ENCODE results near the gene CTNS. TPM values are rescaled to one million over a fixed set of nuclear protein-coding genes. Genes with fewer than 3 reads are reported as not detected.

CTNS gene
- total and polyA plus RNA-seq, 8 donors = 8.7 to 30.6 (median 12.3) TPM

DNA sequence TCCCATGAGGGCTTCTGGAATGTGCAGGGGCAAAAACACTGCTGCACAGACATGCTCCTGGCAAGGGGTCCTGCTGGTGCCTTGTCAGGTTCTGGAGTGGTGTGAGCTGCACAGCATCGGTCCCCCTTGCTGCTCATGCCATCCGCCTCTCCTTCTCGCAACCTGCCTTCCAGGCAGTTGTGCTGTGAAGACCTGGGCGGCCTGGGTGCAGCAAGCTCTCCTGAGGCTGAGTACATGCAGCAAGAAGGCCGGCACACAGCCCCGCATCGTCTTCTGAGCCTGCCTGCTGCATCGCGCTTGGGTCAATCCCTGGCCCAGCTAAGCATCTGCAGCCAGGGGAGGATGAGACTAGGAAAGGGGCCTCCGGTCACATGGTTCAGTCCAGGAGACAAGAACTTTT, 26.9 kb upstream of the CTNS start:
- Histone ChIP-seq H3K4me1 (no peaks in the 10 kb centered on the region), H3K9me3 (no peaks in the 10 kb centered on the region), H3K27ac (no peak overlapping the region), H3K36me3 (peaks cover 0 to 90% of the 10 kb centered on the region in 2 donors), H3K4me3 (no peak overlapping the region), H3K27me3 (no peaks in the 10 kb centered on the region)
- ATAC-seq (no peak), DNase-seq (no peak)
- intact Hi-C loops (cut with DNase I) = no loop called here
- TF ChIP-seq, protein P1, sequence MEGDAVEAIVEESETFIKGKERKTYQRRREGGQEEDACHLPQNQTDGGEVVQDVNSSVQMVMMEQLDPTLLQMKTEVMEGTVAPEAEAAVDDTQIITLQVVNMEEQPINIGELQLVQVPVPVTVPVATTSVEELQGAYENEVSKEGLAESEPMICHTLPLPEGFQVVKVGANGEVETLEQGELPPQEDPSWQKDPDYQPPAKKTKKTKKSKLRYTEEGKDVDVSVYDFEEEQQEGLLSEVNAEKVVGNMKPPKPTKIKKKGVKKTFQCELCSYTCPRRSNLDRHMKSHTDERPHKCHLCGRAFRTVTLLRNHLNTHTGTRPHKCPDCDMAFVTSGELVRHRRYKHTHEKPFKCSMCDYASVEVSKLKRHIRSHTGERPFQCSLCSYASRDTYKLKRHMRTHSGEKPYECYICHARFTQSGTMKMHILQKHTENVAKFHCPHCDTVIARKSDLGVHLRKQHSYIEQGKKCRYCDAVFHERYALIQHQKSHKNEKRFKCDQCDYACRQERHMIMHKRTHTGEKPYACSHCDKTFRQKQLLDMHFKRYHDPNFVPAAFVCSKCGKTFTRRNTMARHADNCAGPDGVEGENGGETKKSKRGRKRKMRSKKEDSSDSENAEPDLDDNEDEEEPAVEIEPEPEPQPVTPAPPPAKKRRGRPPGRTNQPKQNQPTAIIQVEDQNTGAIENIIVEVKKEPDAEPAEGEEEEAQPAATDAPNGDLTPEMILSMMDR (IDR thresholded peaks at IDR 0.05) = no peak

DNA sequence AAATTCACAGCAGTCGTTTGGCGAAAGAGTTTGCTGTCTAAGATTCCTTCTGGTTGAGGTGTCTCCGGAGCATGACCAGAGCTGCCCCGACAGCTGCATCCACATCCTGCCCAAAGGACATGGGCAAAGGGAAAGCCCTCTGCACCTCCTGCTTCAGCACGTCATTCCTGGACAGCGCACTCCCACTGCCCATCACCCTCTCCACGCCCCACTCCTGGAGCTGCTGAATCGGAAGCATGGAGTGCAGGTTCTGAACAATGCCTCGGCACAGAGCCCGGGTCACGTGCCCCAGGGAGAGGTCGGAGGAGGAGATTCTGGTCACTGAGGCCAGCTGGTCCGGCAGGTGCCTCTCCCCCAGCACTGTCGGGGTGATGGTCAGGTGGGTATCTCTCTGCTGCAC, 26.0 kb upstream of the CTNS start:
- Histone ChIP-seq H3K36me3 (peaks cover 0 to 92% of the 10 kb centered on the region in 2 donors), H3K9me3 (no peaks in the 10 kb centered on the region), H3K4me1 (no peaks in the 10 kb centered on the region), H3K4me3 (no peak overlapping the region), H3K27me3 (no peaks in the 10 kb centered on the region), H3K27ac (no peak overlapping the region)
- intact Hi-C loops (cut with DNase I) = no loop called here
- TF ChIP-seq, protein P1 (IDR thresholded peaks at IDR 0.05) = no peak
- DNase-seq = no peak
- no peak for ATAC-seq

DNA sequence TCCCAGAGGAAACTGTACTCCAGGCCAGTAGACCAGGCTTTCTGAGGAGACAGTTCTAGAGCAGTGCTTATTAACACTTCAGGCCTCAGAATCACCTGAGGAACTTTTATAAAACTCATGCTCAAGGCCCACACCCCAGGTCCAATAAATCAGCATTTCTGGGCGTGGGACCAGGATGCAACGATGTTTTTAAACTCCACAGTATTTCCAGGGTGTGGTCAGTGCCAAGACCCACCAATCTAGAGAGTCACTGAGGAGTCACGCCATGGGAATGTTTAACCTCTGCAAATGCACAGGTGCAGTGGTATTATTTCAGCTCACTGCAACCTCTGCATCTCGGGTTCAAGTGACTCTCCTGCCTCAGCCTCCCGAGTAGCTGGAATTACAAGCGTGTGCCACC, 23.4 kb upstream of the CTNS start:
- no peak for DNase-seq
- Histone ChIP-seq H3K27ac (no peak overlapping the region), H3K4me3 (no peak overlapping the region), H3K27me3 (no peaks in the 10 kb centered on the region), H3K4me1 (no peaks in the 10 kb centered on the region), H3K9me3 (peaks cover 0 to 7% of the 10 kb centered on the region in 2 donors), H3K36me3 (peaks cover 0 to 96% of the 10 kb centered on the region in 2 donors)
- TF ChIP-seq, protein P1 (IDR thresholded peaks at IDR 0.05) = no peak
- no peak for ATAC-seq
- intact Hi-C loops (cut with DNase I) = no loop called here

DNA sequence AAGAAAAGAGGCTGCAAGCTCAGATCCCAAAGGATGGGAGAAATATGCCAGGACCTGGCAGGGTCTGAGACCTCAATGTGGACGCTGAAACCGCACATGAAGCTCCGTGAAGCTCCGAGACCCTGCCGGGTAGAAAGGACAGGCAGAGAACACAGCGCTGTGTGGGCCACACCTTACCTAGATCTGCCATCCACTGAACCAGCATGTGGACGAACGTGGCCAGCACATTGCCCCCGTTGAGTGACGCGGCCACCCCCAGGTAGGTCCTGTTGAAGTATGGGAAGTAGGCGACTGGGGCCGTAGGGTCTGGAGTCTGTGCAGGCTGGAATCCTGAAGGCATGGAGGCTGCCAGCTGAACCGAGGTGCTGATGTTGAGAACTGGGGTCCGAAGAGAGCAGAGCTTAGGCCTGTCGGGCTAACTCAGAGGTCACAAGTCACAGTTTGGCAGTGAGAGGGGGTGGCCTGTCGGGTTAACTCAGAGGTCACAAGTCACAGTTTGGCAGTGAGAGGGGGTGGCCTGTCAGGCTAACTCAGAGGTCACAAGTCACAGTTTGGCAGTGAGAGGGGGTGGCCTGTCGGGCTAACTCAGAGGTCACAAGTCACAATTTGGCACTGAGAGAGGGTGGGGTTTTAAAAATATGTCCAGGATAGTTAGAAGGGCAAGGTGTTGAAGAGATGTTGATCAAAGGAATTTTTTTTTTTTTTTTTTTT, 21.2 kb upstream of the CTNS start:
- Histone ChIP-seq H3K27ac (no peak overlapping the region), H3K36me3 (peaks cover 0 to 98% of the 10 kb centered on the region in 2 donors), H3K9me3 (peaks cover 0 to 7% of the 10 kb centered on the region in 2 donors), H3K4me1 (no peaks in the 10 kb centered on the region), H3K27me3 (no peaks in the 10 kb centered on the region), H3K4me3 (no peak overlapping the region)
- TF ChIP-seq, protein P1 (IDR thresholded peaks at IDR 0.05) = no peak
- ATAC-seq (no peak), DNase-seq (no peak)
- intact Hi-C loops (cut with DNase I) = no loop called here

DNA sequence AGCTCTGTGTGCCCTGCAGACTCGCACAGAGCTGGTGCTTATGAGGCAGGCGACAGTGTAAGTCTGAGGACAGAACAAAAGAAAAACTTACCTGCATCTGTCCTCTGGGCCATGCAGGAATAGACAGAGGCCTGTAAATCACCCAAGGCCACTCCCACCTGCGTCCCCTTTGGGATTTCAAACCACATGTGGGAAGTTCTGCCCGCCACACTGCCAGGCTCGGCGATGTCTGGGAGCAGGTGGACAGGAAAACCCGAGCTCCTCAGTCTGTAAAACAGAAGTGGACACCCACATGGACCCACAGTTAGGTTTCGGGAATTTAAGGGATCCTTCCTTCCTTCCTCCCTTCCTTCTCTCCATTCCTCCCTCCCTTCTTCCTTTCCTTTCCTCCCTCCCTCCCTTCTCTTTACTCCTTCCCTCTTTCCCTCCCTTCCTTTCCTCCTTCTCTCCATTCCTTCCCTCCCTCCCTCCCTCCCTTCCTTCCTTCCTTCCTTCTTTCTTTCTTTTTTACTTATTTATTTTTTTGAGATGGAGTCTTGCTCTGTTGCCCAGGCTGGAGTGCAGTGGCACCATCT, 15.3 kb upstream of the CTNS start:
- Histone ChIP-seq H3K4me3 (no peak overlapping the region), H3K27me3 (no peaks in the 10 kb centered on the region), H3K27ac (no peak overlapping the region), H3K36me3 (peaks cover 0 to 97% of the 10 kb centered on the region in 2 donors), H3K9me3 (peaks cover 0 to 7% of the 10 kb centered on the region in 2 donors), H3K4me1 (no peaks in the 10 kb centered on the region)
- TF ChIP-seq, protein P1 (IDR thresholded peaks at IDR 0.05) = no peak
- no peak for ATAC-seq
- no peak for DNase-seq
- intact Hi-C loops (cut with DNase I) = no loop called here
